CD4-positive, alpha-beta memory T cell (primary cell): Measurements from ENCODE around the gene GPRIN1. TPM values are rescaled to one million over a fixed set of nuclear protein-coding genes. Genes with fewer than 3 reads are reported as not detected.
A peak's percentile ranks its signal among the peaks of the same experiment; 100 is the strongest.

Experiments used
- CTCF ChIA-PET: fragments of 350-600 bp; sonication (Branson Sonifier 250); formaldehyde crosslinking; loops from one replicate; lab custom pipeline; 2021; ENCODE audit warnings: inconsistent platforms; ENCODE audit not compliant: partially characterized antibody; lab: Charles Lee
- POLR2A ChIA-PET: fragments of 350-600 bp; sonication (Branson Sonifier 250); formaldehyde crosslinking; loops from one replicate; lab custom pipeline; 2021; ENCODE audit not compliant: partially characterized antibody; lab: Charles Lee
- DNase-seq, 5 donors: peaks; one replicate each; pipeline versions ENCODE4 v3.0.0 to v3.0.0-alpha.2; 2020 to 2022; ENCODE audit warnings: mixed read lengths in 1 of 5
- H3K27ac ChIP-seq: one replicate; pipeline ENCODE4 v1.7.0; 2013; ENCODE audit warnings: low read depth, low read length
- H3K27me3 ChIP-seq: 2 replicates; pipeline ENCODE4 v1.7.0; 2013; ENCODE audit warnings: mild to moderate bottlenecking, low read length, moderate library complexity; ENCODE audit not compliant: insufficient read depth
- H3K36me3 ChIP-seq: 2 replicates; pipeline ENCODE4 v1.7.0; 2013; ENCODE audit warnings: mild to moderate bottlenecking, low read length, moderate library complexity; ENCODE audit not compliant: insufficient read depth
- H3K4me1 ChIP-seq: 2 replicates; pipeline ENCODE4 v1.7.0; 2013; ENCODE audit warnings: mild to moderate bottlenecking, low read length, moderate library complexity; ENCODE audit not compliant: insufficient read depth
- H3K4me3 ChIP-seq, 2 donors: one replicate each; pipeline ENCODE4 v1.7.0; 2013; ENCODE audit warnings: low read length in 2 of 2, mild to moderate bottlenecking in 1 of 2
- H3K9me3 ChIP-seq, 2 donors: one replicate each; pipeline ENCODE4 v1.7.0; 2013; ENCODE audit warnings: low read length in 2 of 2, control low read depth in 1 of 2; ENCODE audit not compliant: control insufficient read depth in 1 of 2
- H3K27ac Mint-ChIP-seq, 7 donors: one replicate each; pipeline ENCODE4 v1.8.0; 2020 to 2021; ENCODE audit warnings: mixed read lengths in 7 of 7, mild to moderate bottlenecking in 6 of 7, inconsistent platforms in 3 of 7, moderate library complexity in 3 of 7
- H3K27me3 Mint-ChIP-seq, 2 donors: one replicate each; pipeline ENCODE4 v1.8.0; 2020 to 2021; ENCODE audit warnings: mixed read lengths in 2 of 2
- H3K36me3 Mint-ChIP-seq, 2 donors: one replicate each; pipeline ENCODE4 v1.8.0; 2020 to 2021; ENCODE audit warnings: mixed read lengths in 2 of 2, inconsistent platforms in 1 of 2, mild to moderate bottlenecking in 1 of 2
- H3K4me1 Mint-ChIP-seq, 4 donors: one replicate each; pipeline ENCODE4 v1.8.0; 2020 to 2021; ENCODE audit warnings: mixed read lengths in 4 of 4, mild to moderate bottlenecking in 1 of 4
- H3K4me3 Mint-ChIP-seq, 8 donors: one replicate each; pipeline ENCODE4 v1.8.0; 2020 to 2021; ENCODE audit warnings: mixed read lengths in 8 of 8, mild to moderate bottlenecking in 7 of 8, moderate library complexity in 6 of 8, inconsistent platforms in 3 of 8
- H3K9me3 Mint-ChIP-seq, 8 donors: one replicate each; pipeline ENCODE4 v1.8.0; 2020 to 2021; ENCODE audit warnings: mixed read lengths in 8 of 8, mild to moderate bottlenecking in 5 of 8, inconsistent platforms in 3 of 8, moderate library complexity in 1 of 8
- intact Hi-C: fragments of 100-400 bp; cut with micrococcal nuclease; formaldehyde crosslinking; loops from one replicate; pipeline ENCODE4 v1.15.1; 2023
- polyA plus RNA-seq, 2 donors: library from polyadenylated mRNA; unstranded; fragments of 300-500 nt; fragmentation: Illumina TruSeq; gene quantifications; one replicate each; pipeline ENCODE4 v1.2.3, GENCODE V29; 2021
- total RNA-seq, 2 experiments: library from RNA; stranded (reverse); gene quantifications; one replicate each; pipeline ENCODE4 v1.2.3, GENCODE V29; 2021

The GPRIN1 gene
- total and polyA plus RNA-seq, 4 experiments from 2014 or later, result 0.37 to 0.44 (median 0.41) TPM; not detected in 1

DNA sequence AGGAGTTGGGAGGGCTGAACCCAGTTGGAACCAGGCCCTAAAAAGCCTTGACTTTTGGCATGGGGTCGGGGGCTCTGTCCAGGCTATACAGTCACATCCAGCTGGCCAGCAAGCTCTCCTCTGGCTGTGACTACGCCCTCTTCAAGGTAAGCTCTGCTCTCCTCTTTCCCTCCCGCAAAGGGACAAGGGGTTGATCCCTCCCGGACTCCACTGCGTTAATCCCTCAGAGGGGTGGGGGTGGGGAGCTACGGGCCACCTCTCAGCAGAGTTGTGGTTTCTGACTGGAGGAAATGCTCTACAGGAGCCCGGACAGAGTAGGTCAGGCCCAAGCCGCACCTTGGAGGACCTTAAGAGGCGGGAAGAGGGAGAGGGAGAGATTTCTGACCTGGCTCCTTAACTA lies 34.3 kb upstream of the GPRIN1 start:
- H3K4me3 ChIP-seq, result no peak overlapping the region
- Mint-ChIP-seq H3K27me3 (no peaks in the 10 kb centered on the region), H3K27ac (no peak overlapping the region), H3K4me1 (peaks cover 18 to 39% (median 24%) of the 10 kb centered on the region in 4 donors), H3K9me3 (no peaks in the 10 kb centered on the region), H3K36me3 (peaks cover 0 to 2% of the 10 kb centered on the region in 2 donors), H3K4me3 (no peak overlapping the region)
- CTCF ChIA-PET, result interaction anchor here (1.2 to 1.9 kb wide), 2 partner anchors 16 to 299 kb away, joined by 3 to 8 read pairs; no protein-coding TSS in a partner anchor
- no peak overlapping the region for H3K27ac ChIP-seq
- H3K4me1 ChIP-seq, result peaks cover 27% of the 10 kb centered on the region
- no peaks in the 10 kb centered on the region for H3K36me3 ChIP-seq
- H3K9me3 ChIP-seq, result no peaks in the 10 kb centered on the region
- DNase-seq, result no peak
- no peaks in the 10 kb centered on the region for H3K27me3 ChIP-seq
- intact Hi-C loops, result no loop called here
- POLR2A ChIA-PET, result no interaction called here

DNA sequence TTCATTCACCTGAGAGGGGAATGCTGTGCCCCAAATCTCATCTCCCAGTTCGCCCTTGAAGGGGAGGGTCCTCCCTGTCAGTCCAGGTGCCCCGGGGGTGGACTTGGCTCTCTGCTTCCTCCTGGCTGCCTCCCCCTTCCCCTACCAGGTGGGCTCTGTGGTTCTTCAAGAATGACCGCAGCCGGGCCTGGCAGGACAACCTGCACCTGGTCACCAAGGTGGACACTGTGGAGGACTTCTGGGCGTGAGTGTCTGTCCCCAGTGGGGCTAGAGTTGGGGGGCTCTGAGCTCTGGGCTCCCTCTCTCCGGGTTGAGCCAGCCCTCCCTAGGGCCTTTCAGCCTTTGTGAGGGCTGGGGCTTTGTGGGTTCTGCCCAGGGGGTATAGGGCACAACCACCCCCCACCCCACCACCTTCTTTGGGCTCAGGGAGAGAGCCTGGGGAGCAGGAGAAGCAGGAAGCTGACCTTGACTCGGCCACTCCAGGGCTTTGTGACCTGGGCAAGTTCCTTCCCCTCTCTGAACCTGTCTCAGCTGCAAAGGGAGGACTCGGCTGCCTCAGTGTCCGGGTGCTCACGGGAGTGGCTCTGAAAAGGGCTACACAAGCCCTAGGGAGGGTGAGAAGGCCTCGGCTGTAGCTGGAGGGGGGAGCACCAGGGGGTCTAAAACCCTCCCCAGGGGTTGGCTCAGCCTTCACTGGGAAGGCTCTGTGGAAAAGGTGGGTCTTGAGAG lies 33.7 kb upstream of the GPRIN1 start:
- CTCF ChIA-PET, result interaction anchor here (1.2 to 1.9 kb wide), 2 partner anchors 17 to 299 kb away, joined by 3 to 8 read pairs; no protein-coding TSS in a partner anchor
- Histone ChIP-seq H3K36me3 (no peaks in the 10 kb centered on the region), H3K27me3 (no peaks in the 10 kb centered on the region), H3K27ac (no peak overlapping the region), H3K9me3 (no peaks in the 10 kb centered on the region), H3K4me3 (no peak overlapping the region), H3K4me1 (peaks cover 21% of the 10 kb centered on the region)
- DNase-seq, result no peak
- Mint-ChIP-seq H3K27ac (no peak overlapping the region), H3K9me3 (no peaks in the 10 kb centered on the region), H3K27me3 (no peaks in the 10 kb centered on the region), H3K4me3 (no peak overlapping the region), H3K4me1 (peaks cover 13 to 33% (median 18%) of the 10 kb centered on the region in 4 donors), H3K36me3 (peaks cover 0 to 2% of the 10 kb centered on the region in 2 donors)
- POLR2A ChIA-PET, result no interaction called here
- intact Hi-C loops, result no loop called here

DNA sequence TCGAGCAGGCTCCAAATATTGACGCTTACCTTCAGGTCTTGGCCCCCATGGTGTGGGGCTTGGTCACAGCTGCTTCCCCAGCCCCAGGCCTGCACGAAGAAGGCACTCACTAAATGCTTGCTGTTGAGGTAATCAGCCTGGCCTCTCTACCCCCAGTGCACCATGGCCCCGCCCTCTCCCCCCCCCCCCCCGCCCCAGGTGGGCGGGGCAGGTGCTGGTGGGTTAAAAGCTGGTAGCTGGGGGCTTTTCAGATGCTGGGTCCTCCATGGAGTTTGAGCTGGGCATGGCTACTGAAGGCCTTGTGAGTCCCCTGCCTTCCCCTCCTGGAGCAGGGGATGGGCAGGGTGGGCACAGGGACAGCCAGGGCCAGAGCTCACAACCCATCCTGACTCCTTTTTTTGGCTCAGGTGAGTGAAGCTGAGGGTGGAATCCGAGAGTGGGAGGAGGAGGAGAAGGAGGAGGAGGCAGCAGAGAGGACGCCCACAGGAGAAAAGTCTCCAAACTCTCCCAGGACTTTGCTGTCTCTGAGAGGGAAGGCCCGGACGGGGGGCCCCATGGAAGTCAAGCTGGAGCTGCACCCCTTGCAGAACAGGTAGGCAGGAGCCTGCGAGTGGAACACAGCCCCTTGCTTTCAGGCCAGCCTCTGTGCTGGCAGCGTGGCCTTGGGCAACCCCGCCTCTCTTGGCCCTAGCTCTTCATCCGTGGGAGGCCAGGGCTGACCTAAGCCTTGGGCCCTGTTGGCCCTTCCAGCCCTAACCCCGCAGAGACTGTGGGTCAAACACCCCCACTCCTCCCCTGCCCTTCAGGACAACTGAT lies 32.9 kb upstream of the GPRIN1 start:
- Mint-ChIP-seq H3K4me3 (no peak overlapping the region), H3K9me3 (no peaks in the 10 kb centered on the region), H3K4me1 (peaks cover 9 to 25% (median 11%) of the 10 kb centered on the region in 4 donors), H3K36me3 (peaks cover 0 to 2% of the 10 kb centered on the region in 2 donors), H3K27me3 (no peaks in the 10 kb centered on the region), H3K27ac (no peak overlapping the region)
- CTCF ChIA-PET, result interaction anchor here (3.9 kb wide), 1 partner anchor 18 kb away, joined by 22 read pairs; no protein-coding TSS in a partner anchor
- no peak for DNase-seq
- Histone ChIP-seq H3K4me3 (no peak overlapping the region), H3K27me3 (no peaks in the 10 kb centered on the region), H3K4me1 (peaks cover 13% of the 10 kb centered on the region), H3K27ac (no peak overlapping the region), H3K36me3 (no peaks in the 10 kb centered on the region), H3K9me3 (no peaks in the 10 kb centered on the region)
- POLR2A ChIA-PET, result no interaction called here
- intact Hi-C loops, result no loop called here

DNA sequence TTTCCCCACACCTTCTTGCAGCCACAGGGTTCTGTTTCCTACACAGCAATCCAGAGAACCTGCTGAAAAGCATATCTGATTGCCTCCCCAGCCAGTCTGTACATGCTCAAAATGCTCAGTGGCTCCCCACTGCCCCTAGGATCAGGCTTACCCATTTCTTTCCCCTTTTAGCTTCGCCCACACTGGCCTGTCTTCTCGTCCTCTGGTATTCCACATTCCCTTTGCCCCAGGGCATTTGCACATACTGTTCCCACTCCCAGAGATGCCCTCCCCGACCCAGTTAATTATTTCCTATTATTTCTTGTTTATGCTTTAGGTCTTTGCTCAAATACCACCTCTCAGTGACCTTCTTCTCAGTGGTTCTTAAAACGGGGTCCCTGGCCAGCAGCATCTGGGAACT lies 30.7 kb upstream of the GPRIN1 start:
- intact Hi-C loops, result no loop called here
- CTCF ChIA-PET, result interaction anchor here (3.9 kb wide), 1 partner anchor 20 kb away, joined by 22 read pairs; no protein-coding TSS in a partner anchor
- no peak overlapping the region for H3K27ac Mint-ChIP-seq
- H3K4me1 Mint-ChIP-seq, result peaks cover 0 to 5% (median 0%) of the 10 kb centered on the region in 4 donors
- DNase-seq, result peak in 1 of 5 donors; percentile 24
- Histone ChIP-seq H3K27me3 (no peaks in the 10 kb centered on the region), H3K36me3 (no peaks in the 10 kb centered on the region), H3K9me3 (no peaks in the 10 kb centered on the region), H3K4me3 (no peak overlapping the region), H3K27ac (no peak overlapping the region), H3K4me1 (no peaks in the 10 kb centered on the region)
- H3K4me3 Mint-ChIP-seq, result no peak overlapping the region
- no peaks in the 10 kb centered on the region for H3K36me3 Mint-ChIP-seq
- POLR2A ChIA-PET, result interaction anchor here (0.6 kb wide), 1 partner anchor 13 kb away, joined by 4 read pairs; no protein-coding TSS in a partner anchor
- H3K9me3 Mint-ChIP-seq, result peaks cover 0 to 4% (median 0%) of the 10 kb centered on the region in 8 donors
- H3K27me3 Mint-ChIP-seq, result peaks cover 5 to 9% of the 10 kb centered on the region in 2 donors

DNA sequence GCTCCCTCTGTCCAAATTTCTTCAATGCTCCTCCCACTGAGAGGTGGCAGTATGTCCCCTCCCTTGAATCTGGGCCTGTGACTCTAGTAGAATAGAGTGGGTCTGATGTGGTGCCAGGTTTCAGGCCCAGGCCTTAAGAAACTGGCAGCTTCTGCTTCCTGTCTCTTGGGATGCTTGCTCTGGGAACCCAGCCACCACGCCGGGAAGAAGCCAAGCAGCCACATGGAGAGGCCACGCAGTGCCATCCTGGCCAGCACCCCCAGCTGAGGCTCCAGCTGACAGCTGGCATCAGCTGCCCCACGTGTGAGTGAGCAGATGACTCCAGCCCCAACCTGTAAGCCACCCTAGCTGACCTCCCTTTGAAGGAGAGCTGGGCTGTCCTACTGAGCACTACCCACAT lies 30.0 kb upstream of the GPRIN1 start:
- Histone ChIP-seq H3K27ac (no peak overlapping the region), H3K9me3 (no peaks in the 10 kb centered on the region), H3K27me3 (no peaks in the 10 kb centered on the region), H3K4me3 (no peak overlapping the region), H3K4me1 (no peaks in the 10 kb centered on the region), H3K36me3 (no peaks in the 10 kb centered on the region)
- H3K27ac Mint-ChIP-seq, result no peak overlapping the region
- CTCF ChIA-PET, result interaction anchor here (3.9 kb wide), 1 partner anchor 21 kb away, joined by 22 read pairs; no protein-coding TSS in a partner anchor
- POLR2A ChIA-PET, result interaction anchor here (0.6 kb wide), 1 partner anchor 14 kb away, joined by 4 read pairs; no protein-coding TSS in a partner anchor
- H3K36me3 Mint-ChIP-seq, result peaks cover 0 to 1% of the 10 kb centered on the region in 2 donors
- H3K9me3 Mint-ChIP-seq, result peaks cover 0 to 7% (median 2%) of the 10 kb centered on the region in 8 donors
- intact Hi-C loops, result no loop called here
- no peaks in the 10 kb centered on the region for H3K4me1 Mint-ChIP-seq
- DNase-seq, result no peak
- peaks cover 11 to 14% of the 10 kb centered on the region in 2 donors for H3K27me3 Mint-ChIP-seq
- no peak overlapping the region for H3K4me3 Mint-ChIP-seq

DNA sequence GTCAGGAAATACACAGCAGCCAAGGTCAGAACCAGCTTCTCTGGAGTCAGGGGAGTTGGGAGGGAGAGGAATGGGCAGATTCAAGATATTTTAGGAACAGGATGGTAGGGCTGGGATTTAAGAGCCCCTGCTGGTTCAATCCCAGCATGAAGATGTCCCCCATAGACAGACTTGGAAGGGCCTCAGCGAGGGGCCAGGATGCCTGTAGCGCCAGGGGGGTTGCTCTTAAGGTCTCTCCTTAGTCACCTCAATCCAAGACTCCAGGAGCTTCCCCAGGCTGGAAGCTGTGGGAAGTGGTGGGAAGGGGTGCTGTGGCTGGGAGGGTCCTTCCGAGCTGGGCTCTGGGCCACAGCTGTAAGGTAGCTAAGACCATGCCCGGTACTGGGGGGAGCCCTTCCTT lies 29.3 kb upstream of the GPRIN1 start:
- H3K4me1 ChIP-seq, result no peaks in the 10 kb centered on the region
- ChIA-PET CTCF (interaction anchor here (1.0 to 3.9 kb wide), 2 partner anchors 21 to 22 kb away, joined by 3 to 22 read pairs; no protein-coding TSS in a partner anchor), POLR2A (no interaction called here)
- peaks cover 0 to 1% of the 10 kb centered on the region in 2 donors for H3K36me3 Mint-ChIP-seq
- H3K9me3 ChIP-seq, result no peaks in the 10 kb centered on the region
- H3K4me3 Mint-ChIP-seq, result no peak overlapping the region
- H3K4me1 Mint-ChIP-seq, result no peaks in the 10 kb centered on the region
- H3K36me3 ChIP-seq, result no peaks in the 10 kb centered on the region
- intact Hi-C loops, result no loop called here
- H3K27ac Mint-ChIP-seq, result no peak overlapping the region
- no peak overlapping the region for H3K4me3 ChIP-seq
- DNase-seq, result no peak
- no peak overlapping the region for H3K27ac ChIP-seq
- peaks cover 15 to 18% of the 10 kb centered on the region in 2 donors for H3K27me3 Mint-ChIP-seq
- no peaks in the 10 kb centered on the region for H3K27me3 ChIP-seq
- peaks cover 0 to 7% (median 4%) of the 10 kb centered on the region in 8 donors for H3K9me3 Mint-ChIP-seq
